GM12864 (cell line): ENCODE data around the gene MLPH.

Experiments
- DNase-seq: peaks from one replicate; pipeline ENCODE4 v3.0.0-alpha.2; 2011; ENCODE audit warnings: low read depth
- H3K4me3 ChIP-seq: 2 replicates; pipeline ENCODE4 v1.5.1; 2011; ENCODE audit warnings: mild to moderate bottlenecking, low read depth, low read length, control low read depth
- CTCF ChIP-seq: IDR thresholded peaks from 2 replicates; pipeline ENCODE4 v1.5.1; 2011; ENCODE audit warnings: low read depth, mild to moderate bottlenecking, moderate library complexity, low read length, control low read depth, inconsistent platforms; ENCODE audit errors: missing control alignments

MLPH gene

GRCh38 chr2:237596520-237597195, 109.6 kb downstream of the MLPH start:
- no peak overlapping the region for H3K4me3 ChIP-seq
- no peak for TF ChIP-seq CTCF
- DNase-seq: no peak

GRCh38 chr2:237597196-237598145, 110.4 kb downstream of the MLPH start:
- DNase-seq: no peak
- no peak for TF ChIP-seq CTCF
- no peak overlapping the region for H3K4me3 ChIP-seq

DNA sequence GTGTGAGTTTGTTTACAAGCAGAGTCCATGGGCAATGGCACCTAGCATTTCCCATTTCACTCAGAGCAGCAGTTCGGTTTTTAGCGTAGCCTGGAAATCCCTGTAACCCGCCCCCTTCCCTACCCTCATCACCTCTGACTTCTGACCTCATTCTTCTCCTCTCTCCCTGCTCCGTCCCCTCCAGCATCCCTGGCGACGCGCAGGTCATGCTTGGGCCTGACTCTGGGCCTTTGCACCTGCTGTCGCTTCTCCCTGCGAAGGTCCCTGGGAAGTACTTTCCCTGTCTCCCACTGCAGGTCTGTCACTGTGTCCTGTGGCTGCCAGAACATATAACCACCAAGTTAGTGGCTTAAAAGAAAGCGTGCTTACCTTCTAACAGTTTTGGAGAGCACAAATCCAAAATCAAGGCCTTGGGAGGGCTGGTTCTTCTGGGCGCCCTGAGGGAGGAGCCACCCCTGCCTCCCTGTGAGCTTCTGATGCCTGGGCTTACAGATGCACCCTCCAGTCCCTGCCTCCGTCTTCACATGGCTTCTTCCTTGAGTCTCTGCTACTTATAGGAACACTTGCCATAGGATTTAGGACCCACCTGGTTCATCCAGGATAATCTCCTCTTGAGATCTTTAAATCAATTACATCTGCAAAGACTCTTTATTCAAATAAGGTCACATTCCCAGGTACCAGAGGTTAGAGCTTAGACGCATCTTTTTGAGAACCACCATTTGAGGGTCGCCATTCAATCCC, 111.6 kb downstream of the MLPH start:
- no peak for TF ChIP-seq CTCF
- DNase-seq: no peak
- H3K4me3 ChIP-seq: no peak overlapping the region

DNA sequence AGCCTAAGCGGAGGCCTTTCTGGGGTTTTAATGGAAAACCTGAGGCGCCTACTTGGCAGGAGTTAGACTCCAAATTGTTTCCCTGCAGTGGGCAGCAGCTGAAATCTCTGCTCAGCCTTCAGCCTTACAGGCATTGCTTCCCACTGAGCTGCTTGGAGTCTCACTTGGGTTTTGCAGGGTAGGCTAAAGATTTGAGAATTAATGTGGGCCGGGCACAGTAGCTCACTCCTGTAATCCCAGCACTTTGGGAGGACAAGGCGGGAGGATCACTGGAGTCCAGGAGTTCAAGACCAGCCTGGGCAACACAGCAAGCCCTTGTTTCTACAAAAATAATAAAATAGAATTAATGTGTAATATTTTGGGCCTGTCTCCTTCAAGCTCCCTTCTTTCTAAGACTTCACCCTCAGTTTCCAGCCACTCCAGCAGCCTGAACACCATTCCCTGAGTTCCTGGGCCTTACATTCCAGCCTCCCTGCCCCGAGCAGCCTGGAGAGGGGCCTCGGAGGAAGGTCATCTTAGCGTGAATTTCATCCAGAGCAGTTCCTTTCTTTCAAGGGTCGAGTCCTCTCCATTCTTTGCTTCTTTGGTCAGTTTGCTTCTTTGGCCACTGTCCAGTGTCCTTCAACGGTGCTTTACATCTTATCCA, 112.5 kb downstream of the MLPH start:
- no peak for DNase-seq
- TF ChIP-seq CTCF: no peak
- H3K4me3 ChIP-seq: no peak overlapping the region

- H3K4me3 ChIP-seq: no peak overlapping the region
- TF ChIP-seq CTCF: no peak
- DNase-seq: no peak
These were observed 113.3 kb downstream of the MLPH start for GRCh38 chr2:237600205-237600846.
